HG02884 (cell line): ENCODE measurements around the gene RBMX.

Source experiments
- ATAC-seq: cut with Tn5 transposase; IDR thresholded peaks from one replicate; pipeline ENCODE4 v1.9.1; 2021; ENCODE audit warnings: mild to moderate bottlenecking, moderate library complexity; ENCODE audit not compliant: unreplicated experiment

Gene RBMX

DNA sequence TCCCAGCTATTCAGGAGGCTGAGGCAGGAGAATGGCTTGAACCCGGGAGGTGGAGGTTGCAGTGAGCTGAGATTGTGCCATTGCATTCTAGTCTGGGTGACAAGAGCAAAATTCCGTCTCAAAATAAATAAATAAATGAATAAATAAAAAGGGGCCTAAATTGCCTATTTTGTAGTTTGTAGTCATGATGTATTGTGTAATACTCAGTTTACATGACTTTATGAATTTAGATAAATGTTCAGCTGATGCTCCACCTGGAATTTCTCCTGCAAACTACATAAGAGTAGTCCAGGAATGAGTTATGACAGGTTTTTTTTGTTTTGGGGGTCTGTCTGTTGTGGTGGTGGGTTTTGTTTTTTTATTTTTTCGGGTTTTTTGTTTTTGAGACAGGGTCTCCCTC, 31.1 kb downstream of the RBMX start:
- no peak for ATAC-seq

DNA sequence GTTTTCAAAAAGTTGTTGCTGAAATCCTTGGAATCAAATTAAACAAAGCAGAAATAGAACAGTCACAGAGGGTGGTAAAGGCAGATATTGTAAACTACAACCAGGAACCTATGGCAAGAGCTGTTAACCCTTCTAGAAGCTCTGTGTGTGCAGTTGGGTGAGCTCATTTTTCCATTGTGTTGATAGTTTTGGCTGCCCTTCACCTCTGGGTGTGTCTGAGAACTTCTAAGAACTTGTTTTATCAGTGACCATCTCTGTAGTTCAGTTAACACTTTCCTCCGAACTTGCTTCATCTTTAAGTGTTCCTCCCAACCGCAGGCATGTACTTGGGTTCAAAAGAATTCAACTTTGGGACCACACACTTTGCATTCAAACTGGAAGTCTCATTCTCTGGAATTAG, 32.7 kb downstream of the RBMX start:
- no peak for ATAC-seq

DNA sequence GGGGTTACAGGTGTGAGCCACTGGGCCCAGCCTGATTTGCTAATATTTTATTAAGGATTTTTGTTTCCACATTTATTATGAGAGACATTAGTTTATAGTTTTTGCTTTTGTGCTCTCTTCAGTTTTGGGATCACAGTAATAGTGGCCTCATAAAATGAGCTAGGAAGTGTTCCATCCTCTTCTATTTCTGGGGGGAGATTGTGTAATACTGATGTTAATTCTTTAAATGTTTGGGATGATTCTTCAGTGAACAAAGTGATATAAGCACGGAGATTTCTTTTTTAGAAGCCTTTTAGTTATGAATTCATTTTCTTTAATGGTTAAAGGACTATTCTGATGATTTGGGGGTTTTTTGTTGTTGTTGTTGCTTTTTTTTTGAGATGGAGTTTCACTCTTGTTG, 41.3 kb downstream of the RBMX start:
- no peak for ATAC-seq

DNA sequence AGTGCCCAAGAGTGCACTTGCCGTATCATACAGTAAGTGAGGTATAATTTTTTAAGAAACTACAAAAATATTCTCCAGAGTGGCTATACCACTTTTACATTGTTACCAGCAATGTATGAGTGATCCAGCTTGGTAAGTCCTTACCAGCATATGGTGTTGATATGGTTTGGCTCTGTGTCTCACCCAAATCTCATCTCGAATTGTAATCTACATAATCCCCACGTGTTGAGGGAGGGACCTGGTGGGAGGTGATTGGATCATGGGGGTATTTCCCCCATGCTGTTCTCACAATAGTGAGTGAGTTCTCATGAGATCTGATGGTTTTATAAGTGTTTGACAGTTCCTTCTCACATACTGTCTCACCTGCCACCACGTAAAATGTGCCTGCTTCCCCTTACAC, 44.8 kb downstream of the RBMX start:
- no peak for ATAC-seq

DNA sequence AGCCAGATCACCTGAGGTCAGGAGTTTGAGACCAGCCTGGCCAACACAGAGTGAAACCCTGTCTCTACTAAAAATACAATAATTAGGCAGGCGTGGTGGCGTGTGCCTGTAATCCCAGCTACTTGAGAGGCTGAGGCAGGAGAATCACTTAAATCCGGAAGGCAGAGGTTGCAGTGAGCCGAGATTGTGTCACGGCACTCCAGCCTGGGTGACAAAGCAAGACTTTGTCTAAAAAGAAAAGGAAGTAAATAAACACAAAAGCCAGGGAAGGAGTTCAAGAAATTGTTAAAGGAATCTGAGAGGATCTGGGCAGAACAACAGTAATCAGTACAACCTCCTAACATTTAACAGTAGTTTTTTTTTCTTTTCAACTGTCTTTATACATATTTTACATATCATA, 51.1 kb downstream of the RBMX start:
- no peak for ATAC-seq

DNA sequence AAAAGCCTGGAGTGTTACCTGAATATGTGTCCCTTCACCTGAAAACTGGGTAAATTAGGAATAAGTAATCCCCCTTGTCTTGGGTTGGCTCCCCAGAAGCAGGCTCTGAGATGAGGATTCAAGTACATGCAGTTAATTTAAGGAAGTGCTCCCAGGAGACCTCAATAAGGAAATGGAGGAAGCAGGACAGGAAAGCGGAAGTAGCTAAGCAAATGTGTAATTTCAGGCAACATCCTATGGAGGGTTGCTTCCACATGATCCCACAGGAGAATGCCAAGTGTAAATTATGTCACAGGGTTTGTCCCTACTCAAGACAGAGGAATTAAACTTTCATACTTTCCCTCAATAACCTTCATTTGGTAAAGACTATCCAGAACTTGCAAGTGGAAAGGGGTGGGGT, 51.7 kb downstream of the RBMX start:
- ATAC-seq, result no peak

DNA sequence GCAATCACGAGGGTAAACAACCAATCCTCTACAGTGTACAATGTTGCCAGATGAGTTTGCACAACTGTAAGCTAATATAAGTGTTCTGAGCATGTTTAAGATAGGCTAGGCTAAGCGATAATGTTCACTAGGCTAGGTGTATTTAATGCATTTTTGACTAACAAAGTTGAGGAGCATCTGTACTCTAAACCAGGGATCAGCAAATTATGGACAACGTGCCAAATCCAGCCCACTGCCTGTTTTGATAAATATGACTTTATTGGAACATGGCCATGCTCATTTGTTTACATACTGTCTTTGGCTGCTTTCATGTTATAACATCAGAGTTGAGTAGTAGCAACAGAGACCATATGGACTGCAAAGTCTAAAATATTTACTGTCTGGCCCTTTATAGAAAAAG, 53.5 kb downstream of the RBMX start:
- no peak for ATAC-seq

DNA sequence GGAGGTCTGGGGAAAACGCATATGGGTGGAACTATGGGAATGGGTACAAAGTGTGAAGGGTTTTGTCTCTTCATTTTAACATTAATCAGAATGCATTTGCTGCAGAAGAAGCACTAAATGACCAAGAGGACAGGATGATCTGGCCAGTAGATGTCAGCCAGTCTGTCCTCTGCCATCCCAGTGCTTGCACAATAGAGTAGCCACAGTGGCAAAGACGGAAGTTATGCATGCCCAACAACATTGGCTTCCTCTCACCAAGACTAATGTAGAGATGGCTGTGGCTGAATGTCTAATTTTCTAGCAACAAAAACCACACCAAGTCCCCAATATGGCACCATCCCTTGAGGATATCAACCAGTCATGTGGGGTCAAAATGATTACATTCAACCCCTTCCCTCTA, 54.8 kb downstream of the RBMX start:
- ATAC-seq, result no peak
